ENCODE data around the gene EIF4G3.

DNA sequence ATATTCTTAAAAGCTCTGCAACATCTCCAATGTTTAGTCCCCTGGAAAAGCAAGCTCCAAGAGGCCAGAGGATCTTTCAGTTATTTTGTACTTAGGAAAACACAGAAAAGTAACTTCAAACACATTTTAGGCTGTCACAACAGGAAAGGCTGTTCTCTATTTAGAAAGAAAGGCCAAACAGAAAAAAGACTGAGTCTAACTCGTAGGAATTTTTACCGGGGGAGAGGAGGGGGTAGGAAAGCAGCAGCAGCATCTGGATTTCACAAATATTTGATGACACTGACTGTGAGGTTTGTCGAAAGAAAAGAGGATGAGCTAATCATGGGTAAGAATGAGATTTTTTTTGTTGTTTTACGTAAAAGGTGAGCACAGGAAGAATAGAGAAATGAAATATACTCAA, 107.1 kb downstream of the EIF4G3 start:
- TF ChIP-seq, protein P1, sequence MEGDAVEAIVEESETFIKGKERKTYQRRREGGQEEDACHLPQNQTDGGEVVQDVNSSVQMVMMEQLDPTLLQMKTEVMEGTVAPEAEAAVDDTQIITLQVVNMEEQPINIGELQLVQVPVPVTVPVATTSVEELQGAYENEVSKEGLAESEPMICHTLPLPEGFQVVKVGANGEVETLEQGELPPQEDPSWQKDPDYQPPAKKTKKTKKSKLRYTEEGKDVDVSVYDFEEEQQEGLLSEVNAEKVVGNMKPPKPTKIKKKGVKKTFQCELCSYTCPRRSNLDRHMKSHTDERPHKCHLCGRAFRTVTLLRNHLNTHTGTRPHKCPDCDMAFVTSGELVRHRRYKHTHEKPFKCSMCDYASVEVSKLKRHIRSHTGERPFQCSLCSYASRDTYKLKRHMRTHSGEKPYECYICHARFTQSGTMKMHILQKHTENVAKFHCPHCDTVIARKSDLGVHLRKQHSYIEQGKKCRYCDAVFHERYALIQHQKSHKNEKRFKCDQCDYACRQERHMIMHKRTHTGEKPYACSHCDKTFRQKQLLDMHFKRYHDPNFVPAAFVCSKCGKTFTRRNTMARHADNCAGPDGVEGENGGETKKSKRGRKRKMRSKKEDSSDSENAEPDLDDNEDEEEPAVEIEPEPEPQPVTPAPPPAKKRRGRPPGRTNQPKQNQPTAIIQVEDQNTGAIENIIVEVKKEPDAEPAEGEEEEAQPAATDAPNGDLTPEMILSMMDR (IDR thresholded peaks at IDR 0.05; ENCODE audit: low read length) = no peak
- TF ChIP-seq EZH2 (optimal IDR thresholded peaks at IDR 0.05; ENCODE audit: low read depth, low read length) = no peak
